Trophoblast cell (in vitro differentiated cells and primary cell): Measurements from ENCODE around the gene MACROD2.

Source experiments
- DNase-seq, 2 donors: peaks; one replicate each; pipeline ENCODE4 v3.0.0-alpha.2; 2016
- H2AFZ ChIP-seq: 2 replicates; pipeline ENCODE4 v1.6.1; 2013; ENCODE audit warnings: low read length, moderate library complexity, mild to moderate bottlenecking; ENCODE audit not compliant: insufficient read depth, poor library complexity
- H2AK5ac ChIP-seq: 2 replicates; pipeline ENCODE4 v1.6.1; 2013; ENCODE audit warnings: mild to moderate bottlenecking, low read length
- H2BK120ac ChIP-seq: 2 replicates; pipeline ENCODE4 v1.6.1; 2013; ENCODE audit warnings: low read length, mild to moderate bottlenecking, moderate library complexity; ENCODE audit not compliant: insufficient read depth, poor library complexity
- H2BK12ac ChIP-seq: 2 replicates; pipeline ENCODE4 v1.6.1; 2013; ENCODE audit warnings: mild to moderate bottlenecking, low read length, moderate library complexity
- H2BK5ac ChIP-seq: 2 replicates; pipeline ENCODE4 v1.6.1; 2013; ENCODE audit warnings: low read length, low read depth, moderate library complexity, mild to moderate bottlenecking; ENCODE audit not compliant: poor library complexity
- H3K14ac ChIP-seq: 2 replicates; pipeline ENCODE4 v1.6.1; 2013; ENCODE audit warnings: mild to moderate bottlenecking, low read length
- H3K18ac ChIP-seq: 2 replicates; pipeline ENCODE4 v1.6.1; 2013; ENCODE audit warnings: mild to moderate bottlenecking, low read length
- H3K23ac ChIP-seq: 2 replicates; pipeline ENCODE4 v1.6.1; 2013; ENCODE audit warnings: low read length
- H3K27ac ChIP-seq: 2 replicates; pipeline ENCODE4 v1.5.1; 2013; ENCODE audit warnings: low read depth, mild to moderate bottlenecking, inconsistent platforms, low read length, moderate library complexity
- H3K27me3 ChIP-seq: 2 replicates; pipeline ENCODE4 v1.6.1; 2013; ENCODE audit warnings: inconsistent platforms, mild to moderate bottlenecking, low read length, moderate library complexity; ENCODE audit not compliant: insufficient read depth
- H3K36me3 ChIP-seq, 2 experiments: 1 replicate in 1 of 2; 2 replicates in 1 of 2; pipeline ENCODE4 v1.6.1; 2013; ENCODE audit warnings: low read length in 2 of 2, mild to moderate bottlenecking in 2 of 2, moderate library complexity in 1 of 2; ENCODE audit not compliant: insufficient read depth in 2 of 2, control insufficient read depth in 1 of 2
- H3K4ac ChIP-seq: 2 replicates; pipeline ENCODE4 v1.6.1; 2013; ENCODE audit warnings: low read depth, mild to moderate bottlenecking, low read length, moderate library complexity
- H3K4me1 ChIP-seq, 2 experiments: 1 replicate in 1 of 2; 2 replicates in 1 of 2; pipeline ENCODE4 v1.6.1; 2013; ENCODE audit warnings: low read length in 2 of 2, mild to moderate bottlenecking in 2 of 2, moderate library complexity in 1 of 2; ENCODE audit not compliant: insufficient read depth in 2 of 2, control insufficient read depth in 1 of 2
- H3K4me2 ChIP-seq: 2 replicates; pipeline ENCODE4 v1.6.1; 2013; ENCODE audit warnings: inconsistent platforms, mild to moderate bottlenecking, low read length, moderate library complexity
- H3K4me3 ChIP-seq: 2 replicates; pipeline ENCODE4 v1.5.1; 2013; ENCODE audit warnings: mild to moderate bottlenecking, low read depth, low read length, inconsistent platforms
- H3K79me1 ChIP-seq: one replicate; pipeline ENCODE4 v1.6.1; 2013; ENCODE audit warnings: low read length
- H3K79me2 ChIP-seq: 2 replicates; pipeline ENCODE4 v1.6.1; 2013; ENCODE audit warnings: low read length, mild to moderate bottlenecking; ENCODE audit not compliant: control insufficient read depth, insufficient read depth, poor library complexity
- H3K9ac ChIP-seq: 2 replicates; pipeline ENCODE4 v1.6.1; 2013; ENCODE audit warnings: mild to moderate bottlenecking, low read length
- H3K9me3 ChIP-seq: 2 replicates; pipeline ENCODE4 v1.6.1; 2013; ENCODE audit warnings: low read depth, mild to moderate bottlenecking, control low read depth, inconsistent platforms, low read length; ENCODE audit not compliant: insufficient read depth
- H4K12ac ChIP-seq: 2 replicates; pipeline ENCODE4 v1.6.1; 2013; ENCODE audit warnings: low read depth, mild to moderate bottlenecking, low read length, moderate library complexity
- H4K8ac ChIP-seq: 2 replicates; pipeline ENCODE4 v1.6.1; 2013; ENCODE audit warnings: low read depth, mild to moderate bottlenecking, low read length, moderate library complexity
- H4K91ac ChIP-seq: one replicate; pipeline ENCODE4 v1.6.1; 2013; ENCODE audit warnings: low read depth, mild to moderate bottlenecking, low read length, moderate library complexity
- WGBS: extraction: QIAGEN DNeasy Blood & Tissue Kit; methylation state at CpG from one replicate; pipeline ENCODE4 v1.1.7; 2013; ENCODE audit warnings: missing lambda C conversion rate; ENCODE audit not compliant: insufficient read length, insufficient coverage; ENCODE audit errors: extremely low coverage; 5-methylcytosine and 5-hydroxymethylcytosine counted together

Gene MACROD2

DNA sequence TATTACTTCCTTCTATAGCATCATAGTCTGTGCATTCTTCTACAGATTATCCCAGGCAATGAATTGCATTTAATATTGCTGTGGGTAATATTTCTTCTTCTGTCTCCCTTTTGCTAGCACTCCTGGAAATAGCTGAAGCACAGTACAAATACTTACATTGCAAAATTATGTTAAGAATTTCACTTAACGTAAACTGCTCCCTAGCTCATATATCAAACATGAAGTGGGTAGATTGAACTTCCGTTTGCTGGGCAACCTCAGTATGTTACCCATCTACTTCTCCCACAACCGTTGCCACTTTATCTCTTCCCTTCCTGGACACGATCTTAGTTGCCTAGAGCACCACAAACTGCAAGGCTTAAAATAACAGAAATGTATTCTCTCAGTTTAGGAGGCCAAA, 1614.6 kb downstream of the MACROD2 start:
- Histone ChIP-seq H3K4me1 (no peaks in the 10 kb centered on the region), H3K79me2 (no peaks in the 10 kb centered on the region), H3K36me3 (no peaks in the 10 kb centered on the region), H4K12ac (no peak overlapping the region), H3K9me3 (no peaks in the 10 kb centered on the region), H3K79me1 (no peaks in the 10 kb centered on the region), H3K9ac (no peak overlapping the region), H2AFZ (no peak overlapping the region), H2BK120ac (no peak overlapping the region), H2AK5ac (no peak overlapping the region), H2BK5ac (no peak overlapping the region), H3K4ac (no peak overlapping the region), H3K4me2 (no peak overlapping the region), H2BK12ac (no peak overlapping the region), H3K27ac (no peak overlapping the region), H4K8ac (no peak overlapping the region), H3K14ac (no peak overlapping the region), H3K4me3 (no peak overlapping the region), H3K27me3 (no peaks in the 10 kb centered on the region), H4K91ac (no peak overlapping the region), H3K18ac (no peak overlapping the region), H3K23ac (no peak overlapping the region)
- DNase-seq: no peak
- no CpG with 5 or more reads among the region's 4 CpGs for WGBS

- no CpG with 5 or more reads among the region's 2 CpGs for WGBS
Measured at GRCh38 chr20:15610787-15611186, 1615.5 kb downstream of the MACROD2 start.

DNA sequence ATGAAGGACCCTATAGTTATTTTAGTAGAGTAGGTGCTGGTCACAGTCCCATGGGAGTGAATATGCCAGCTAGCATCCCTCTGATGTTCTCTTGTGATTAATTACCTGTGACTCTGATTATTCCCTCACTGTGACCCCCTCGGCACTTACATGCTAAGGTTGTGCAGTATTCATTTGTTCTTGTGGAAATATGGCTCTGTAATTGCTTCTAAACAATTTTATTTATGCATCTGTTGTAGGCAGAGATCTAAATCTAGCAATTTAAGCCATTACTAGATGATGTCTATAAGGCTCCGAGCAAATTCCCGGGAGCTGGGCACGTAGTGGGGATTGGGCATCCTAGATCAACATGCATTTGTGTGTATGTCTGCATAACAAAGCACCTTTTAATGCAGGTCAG, 1616.2 kb downstream of the MACROD2 start:
- no peak overlapping the region for H2BK12ac ChIP-seq
- WGBS: no CpG with 5 or more reads among the region's 4 CpGs
- H4K8ac ChIP-seq: no peak overlapping the region
- no peaks in the 10 kb centered on the region for H3K27me3 ChIP-seq
- peaks cover 0 to 2% of the 10 kb centered on the region in 2 experiments for H3K4me1 ChIP-seq
- no peak overlapping the region for H3K9ac ChIP-seq
- H3K36me3 ChIP-seq: no peaks in the 10 kb centered on the region
- no peak overlapping the region for H3K14ac ChIP-seq
- H3K27ac ChIP-seq: no peak overlapping the region
- no peak overlapping the region for H2BK120ac ChIP-seq
- H4K12ac ChIP-seq: no peak overlapping the region
- no peak overlapping the region for H3K4ac ChIP-seq
- no peak overlapping the region for H3K18ac ChIP-seq
- H2AFZ ChIP-seq: no peak overlapping the region
- no peak overlapping the region for H3K23ac ChIP-seq
- H2AK5ac ChIP-seq: no peak overlapping the region
- H3K9me3 ChIP-seq: no peaks in the 10 kb centered on the region
- H4K91ac ChIP-seq: no peak overlapping the region
- no peak for DNase-seq
- no peak overlapping the region for H2BK5ac ChIP-seq
- H3K4me3 ChIP-seq: no peak overlapping the region
- no peak overlapping the region for H3K4me2 ChIP-seq
- H3K79me1 ChIP-seq: no peaks in the 10 kb centered on the region
- H3K79me2 ChIP-seq: no peaks in the 10 kb centered on the region

More at GRCh38 chr20:15610787-15611186, 1615.5 kb downstream of the MACROD2 start:
- H2BK120ac ChIP-seq: no peak overlapping the region
- no peak overlapping the region for H3K14ac ChIP-seq
- H2AK5ac ChIP-seq: no peak overlapping the region
- no peak overlapping the region for H4K12ac ChIP-seq
- H3K18ac ChIP-seq: no peak overlapping the region
- H3K4me2 ChIP-seq: no peak overlapping the region
- no peak overlapping the region for H2AFZ ChIP-seq
- H2BK5ac ChIP-seq: no peak overlapping the region
- no peaks in the 10 kb centered on the region for H3K79me1 ChIP-seq
- no peak overlapping the region for H3K4ac ChIP-seq
- no peak overlapping the region for H3K9ac ChIP-seq
- H3K23ac ChIP-seq: no peak overlapping the region
- no peak overlapping the region for H3K27ac ChIP-seq
- H4K8ac ChIP-seq: no peak overlapping the region
- H3K4me3 ChIP-seq: no peak overlapping the region
- no peak for DNase-seq
- no peaks in the 10 kb centered on the region for H3K79me2 ChIP-seq
- H4K91ac ChIP-seq: no peak overlapping the region
- H3K4me1 ChIP-seq: no peaks in the 10 kb centered on the region
- H3K9me3 ChIP-seq: no peaks in the 10 kb centered on the region
- H3K27me3 ChIP-seq: no peaks in the 10 kb centered on the region
- H3K36me3 ChIP-seq: no peaks in the 10 kb centered on the region
- H2BK12ac ChIP-seq: no peak overlapping the region

DNA sequence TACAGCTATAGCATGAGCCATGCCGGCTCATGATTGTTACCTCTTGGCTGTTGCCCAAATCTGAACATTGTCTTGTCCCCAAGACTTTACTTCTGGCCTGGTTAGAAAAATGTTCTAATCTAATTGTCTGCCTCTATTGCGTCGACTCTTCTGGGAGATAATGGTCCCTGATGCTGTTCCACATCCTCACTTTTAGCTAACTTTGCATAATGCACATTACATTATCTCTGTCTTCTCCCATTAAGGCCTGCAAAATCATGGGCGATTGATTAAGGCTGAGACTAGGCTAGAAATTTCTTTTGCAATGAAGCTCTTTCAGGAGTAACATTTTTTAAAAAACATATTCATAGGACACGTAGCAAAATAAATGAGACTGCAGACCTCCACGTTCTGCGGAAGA, 1616.9 kb downstream of the MACROD2 start:
- Histone ChIP-seq H3K4me1 (peaks cover 0 to 2% of the 10 kb centered on the region in 2 experiments), H2BK12ac (no peak overlapping the region), H3K27me3 (no peaks in the 10 kb centered on the region), H3K4ac (no peak overlapping the region), H4K91ac (no peak overlapping the region), H3K14ac (no peak overlapping the region), H3K23ac (no peak overlapping the region), H3K79me2 (no peaks in the 10 kb centered on the region), H3K4me3 (no peak overlapping the region), H2AK5ac (no peak overlapping the region), H4K8ac (no peak overlapping the region), H3K18ac (no peak overlapping the region), H2BK5ac (no peak overlapping the region), H3K36me3 (no peaks in the 10 kb centered on the region), H3K9ac (no peak overlapping the region), H2BK120ac (no peak overlapping the region), H3K9me3 (no peaks in the 10 kb centered on the region), H3K4me2 (no peak overlapping the region), H4K12ac (no peak overlapping the region), H3K27ac (no peak overlapping the region), H2AFZ (no peak overlapping the region), H3K79me1 (no peaks in the 10 kb centered on the region)
- DNase-seq: no peak
- no CpG with 5 or more reads among the region's 7 CpGs for WGBS
